ENCODE measurements around the gene KCNG1.

KCNG1 gene

DNA sequence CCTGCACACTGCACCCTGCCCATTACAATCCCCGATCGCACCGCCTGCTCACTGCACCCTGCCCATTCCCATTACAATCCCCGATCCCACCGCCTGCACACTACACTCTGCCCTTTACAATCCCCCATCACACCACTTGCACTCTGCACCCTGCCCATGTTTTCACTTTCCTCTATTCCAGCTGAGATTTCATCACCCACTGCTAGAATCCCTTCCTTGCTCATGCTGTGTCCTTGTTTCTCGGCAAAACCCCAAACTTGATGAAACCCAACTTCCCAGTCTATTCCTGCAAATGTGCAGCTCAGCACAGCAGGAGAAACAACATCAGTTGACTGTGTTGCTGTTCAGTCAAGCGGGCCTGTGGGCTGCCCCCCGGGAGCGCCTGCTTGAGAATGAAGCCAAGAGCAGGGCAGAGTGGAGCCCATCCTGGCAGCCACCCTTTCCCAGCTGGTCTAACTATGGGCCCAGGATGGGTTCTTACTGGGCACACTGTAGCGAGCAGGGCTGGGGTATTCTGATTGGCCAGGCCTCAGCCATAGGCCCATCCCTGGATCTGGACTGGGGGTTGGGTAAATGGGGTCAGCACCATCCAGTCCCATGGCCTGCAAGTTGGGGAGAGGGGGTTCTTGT, 47.1 kb downstream of the KCNG1 start:
- H3K27me3 Mint-ChIP-seq: peaks cover 25% of the 10 kb centered on the region
- H3K9me3 Mint-ChIP-seq: no peaks in the 10 kb centered on the region

DNA sequence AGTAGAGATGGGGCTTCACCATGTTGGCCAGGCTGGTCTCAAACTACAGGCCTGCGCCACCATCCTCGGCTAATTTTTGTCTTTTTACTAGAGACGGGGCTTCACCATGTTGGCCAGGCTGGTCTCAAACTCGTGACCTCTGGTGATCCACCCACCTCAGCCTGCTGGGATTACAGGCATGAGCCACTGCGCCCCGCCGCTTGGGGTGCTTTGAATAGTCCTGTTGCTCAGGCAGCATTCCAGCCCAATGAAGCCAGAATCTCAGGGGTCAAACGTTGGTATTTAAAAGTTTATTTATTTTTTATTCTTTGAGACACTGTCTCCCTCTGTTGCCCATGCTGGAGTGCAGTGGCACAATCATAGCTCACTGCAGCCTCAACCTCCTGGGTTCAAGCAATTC, 53.0 kb downstream of the KCNG1 start:
- no peak for DNase-seq
- H3K36me3 Mint-ChIP-seq (ENCODE audit: low read depth): no peaks in the 10 kb centered on the region

More for the DNA sequence above, 47.1 kb downstream of the KCNG1 start:
- Mint-ChIP-seq H3K36me3 (ENCODE audit: low read depth) (no peaks in the 10 kb centered on the region), H3K4me1 (ENCODE audit: low read depth) (peaks cover 17% of the 10 kb centered on the region), H3K4me3 (no peak overlapping the region), H3K27ac (no peak overlapping the region)
- DNase-seq: no peak

DNA sequence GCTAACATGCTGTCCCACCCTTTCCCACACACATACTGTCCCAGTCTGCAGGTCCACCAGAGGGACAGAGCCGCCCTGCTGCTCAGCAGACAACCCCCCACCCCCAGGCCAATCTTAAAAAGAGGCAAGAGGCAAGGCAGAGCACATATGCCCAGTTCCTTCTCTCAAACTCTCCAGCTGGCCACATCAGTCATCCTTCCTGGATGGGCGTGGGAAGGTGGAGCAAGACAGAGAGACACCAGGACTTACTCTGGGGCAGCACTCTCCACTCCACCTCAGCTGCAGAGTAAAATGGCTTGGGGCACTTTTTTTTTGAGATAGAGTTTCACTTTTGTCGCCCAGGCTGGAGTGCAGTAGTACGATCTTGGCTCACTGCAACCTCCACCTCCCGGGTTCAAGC, 53.5 kb downstream of the KCNG1 start:
- no peaks in the 10 kb centered on the region for H3K27me3 Mint-ChIP-seq
- H3K27ac Mint-ChIP-seq: no peak overlapping the region
- H3K36me3 Mint-ChIP-seq (ENCODE audit: low read depth): no peaks in the 10 kb centered on the region
- H3K4me1 Mint-ChIP-seq (ENCODE audit: low read depth): no peaks in the 10 kb centered on the region
- no peak for DNase-seq
- H3K4me3 Mint-ChIP-seq: no peak overlapping the region
- no peaks in the 10 kb centered on the region for H3K9me3 Mint-ChIP-seq

More for the DNA sequence above, 53.0 kb downstream of the KCNG1 start:
- no peak overlapping the region for H3K4me3 Mint-ChIP-seq
- no peaks in the 10 kb centered on the region for H3K4me1 Mint-ChIP-seq (ENCODE audit: low read depth)
- H3K27ac Mint-ChIP-seq: no peak overlapping the region
- no peaks in the 10 kb centered on the region for H3K9me3 Mint-ChIP-seq
- H3K27me3 Mint-ChIP-seq: no peaks in the 10 kb centered on the region

DNA sequence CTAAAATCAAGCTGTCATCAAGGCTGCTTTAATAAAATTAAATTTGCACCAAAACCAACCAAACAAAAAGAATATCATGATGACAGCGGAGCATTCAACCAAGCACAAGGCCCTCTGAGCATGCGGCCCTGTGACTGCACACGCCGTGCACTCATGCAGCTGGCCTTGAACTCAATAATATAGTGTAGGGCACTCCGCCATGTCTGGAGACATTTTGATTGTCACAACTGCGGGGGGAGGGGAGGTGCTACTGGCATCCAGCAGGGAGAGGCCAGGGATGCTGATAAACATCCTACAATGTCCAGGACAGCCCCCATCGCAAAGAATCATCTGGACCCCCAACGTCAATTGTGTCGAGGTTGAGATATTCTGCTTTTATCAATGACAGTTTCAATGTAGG, 54.6 kb downstream of the KCNG1 start:
- Mint-ChIP-seq H3K4me3 (no peak overlapping the region), H3K27me3 (no peaks in the 10 kb centered on the region), H3K4me1 (ENCODE audit: low read depth) (peaks cover 2% of the 10 kb centered on the region), H3K36me3 (ENCODE audit: low read depth) (peaks cover 4% of the 10 kb centered on the region), H3K9me3 (no peaks in the 10 kb centered on the region), H3K27ac (no peak overlapping the region)
- DNase-seq: no peak

DNA sequence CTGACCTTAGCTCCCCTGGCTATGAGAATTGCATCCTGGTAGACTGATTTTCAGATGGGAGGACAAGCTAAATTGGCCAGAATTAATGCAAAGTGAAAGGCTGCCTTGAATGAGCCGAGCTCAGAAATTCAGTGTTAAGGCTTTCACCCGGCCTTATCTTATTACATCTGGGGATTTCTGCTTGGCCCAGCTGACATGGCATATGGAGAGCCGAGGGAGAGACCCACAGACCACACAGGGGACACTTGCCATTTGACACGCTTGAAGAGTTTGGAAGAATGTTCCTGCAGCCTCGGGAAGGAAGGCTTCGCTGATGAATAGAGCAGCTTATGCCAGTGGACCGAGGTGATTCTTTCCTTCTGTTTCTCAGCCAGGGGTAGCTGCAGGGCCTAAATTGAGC, 55.3 kb downstream of the KCNG1 start:
- no peak for DNase-seq
- Mint-ChIP-seq H3K4me1 (ENCODE audit: low read depth) (peaks cover 6% of the 10 kb centered on the region), H3K4me3 (no peak overlapping the region)

DNA sequence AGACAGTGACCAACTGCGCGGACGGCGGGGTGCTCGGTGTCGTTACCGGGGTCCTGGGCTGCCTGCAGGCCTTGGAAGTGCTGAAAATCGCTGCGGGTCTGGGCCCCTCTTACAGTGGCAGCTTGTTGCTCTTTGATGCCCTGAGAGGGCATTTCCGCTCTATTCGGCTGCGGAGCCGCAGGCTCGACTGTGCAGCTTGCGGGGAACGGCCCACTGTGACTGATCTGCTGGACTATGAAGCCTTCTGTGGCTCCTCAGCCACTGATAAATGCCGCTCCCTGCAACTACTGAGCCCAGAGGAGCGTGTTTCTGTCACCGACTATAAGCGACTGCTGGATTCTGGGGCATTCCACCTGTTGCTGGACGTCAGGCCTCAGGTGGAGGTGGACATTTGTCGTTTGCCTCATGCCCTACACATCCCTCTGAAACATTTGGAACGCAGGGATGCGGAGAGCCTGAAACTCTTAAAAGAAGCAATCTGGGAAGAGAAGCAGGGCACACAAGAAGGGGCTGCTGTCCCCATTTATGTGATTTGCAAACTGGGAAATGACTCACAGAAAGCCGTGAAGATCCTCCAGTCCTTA, 63.3 kb downstream of the KCNG1 start:
- H3K27ac Mint-ChIP-seq: peak overlapping the region; percentile 100
- peak overlapping the region; percentile 93 for H3K4me3 Mint-ChIP-seq
- peaks cover 81% of the 10 kb centered on the region for H3K36me3 Mint-ChIP-seq (ENCODE audit: low read depth)
- H3K9me3 Mint-ChIP-seq: no peaks in the 10 kb centered on the region
- no peak for DNase-seq
- no peaks in the 10 kb centered on the region for H3K27me3 Mint-ChIP-seq
- H3K4me1 Mint-ChIP-seq (ENCODE audit: low read depth): peaks cover 61% of the 10 kb centered on the region

More for the DNA sequence above, 55.3 kb downstream of the KCNG1 start:
- H3K27ac Mint-ChIP-seq: peak overlapping the region; percentile 22
- no peaks in the 10 kb centered on the region for H3K27me3 Mint-ChIP-seq
- H3K36me3 Mint-ChIP-seq (ENCODE audit: low read depth): peaks cover 10% of the 10 kb centered on the region
- no peaks in the 10 kb centered on the region for H3K9me3 Mint-ChIP-seq

DNA sequence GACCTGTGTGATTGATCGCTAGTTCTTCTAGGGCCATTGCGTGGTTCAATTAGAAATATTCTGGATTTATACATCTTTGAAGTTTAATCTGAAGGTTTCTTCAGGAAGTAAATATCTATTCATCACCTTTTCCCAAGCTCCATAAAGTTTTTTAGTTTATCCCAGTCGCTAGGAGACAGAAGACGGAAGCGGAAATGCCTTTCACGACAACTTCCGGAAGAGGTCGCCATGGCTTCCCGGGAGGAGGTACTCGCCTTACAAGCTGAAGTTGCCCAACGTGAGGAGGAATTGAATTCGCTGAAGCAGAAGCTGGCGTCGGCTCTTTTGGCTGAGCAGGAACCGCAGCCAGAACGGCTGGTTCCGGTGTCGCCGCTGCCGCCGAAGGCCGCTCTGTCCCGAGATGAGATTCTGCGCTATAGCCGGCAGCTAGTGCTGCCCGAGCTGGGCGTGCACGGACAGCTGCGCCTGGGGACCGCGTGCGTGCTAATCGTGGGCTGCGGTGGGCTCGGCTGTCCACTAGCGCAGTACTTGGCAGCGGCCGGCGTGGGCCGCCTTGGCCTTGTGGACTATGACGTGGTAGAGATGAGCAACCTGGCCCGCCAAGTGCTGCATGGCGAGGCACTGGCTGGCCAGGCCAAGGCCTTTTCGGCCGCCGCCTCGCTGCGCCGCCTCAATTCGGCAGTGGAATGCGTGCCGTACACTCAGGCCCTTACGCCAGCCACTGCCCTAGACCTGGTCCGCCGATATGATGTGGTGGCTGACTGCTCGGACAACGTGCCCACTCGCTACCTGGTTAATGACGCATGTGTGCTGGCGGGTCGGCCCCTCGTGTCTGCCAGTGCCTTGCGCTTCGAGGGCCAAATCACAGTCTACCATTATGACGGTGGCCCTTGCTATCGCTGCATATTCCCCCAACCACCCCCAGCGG, 64.0 kb downstream of the KCNG1 start, which contains the start of gene MOCS3:
MOCS3 (plus strand) TSS at position 204 of the 928 bp plus-strand sequence; CDS start at position 229, 25 bp downstream.
- Mint-ChIP-seq H3K36me3 (ENCODE audit: low read depth) (peaks cover 86% of the 10 kb centered on the region), H3K27me3 (no peaks in the 10 kb centered on the region), H3K9me3 (no peaks in the 10 kb centered on the region), H3K4me3 (peak within 1 kb of the TSS; percentile 93), H3K4me1 (ENCODE audit: low read depth) (peaks cover 68% of the 10 kb centered on the region), H3K27ac (peak within 1 kb of the TSS; percentile 100)
- peak; percentile 82 for DNase-seq

DNA sequence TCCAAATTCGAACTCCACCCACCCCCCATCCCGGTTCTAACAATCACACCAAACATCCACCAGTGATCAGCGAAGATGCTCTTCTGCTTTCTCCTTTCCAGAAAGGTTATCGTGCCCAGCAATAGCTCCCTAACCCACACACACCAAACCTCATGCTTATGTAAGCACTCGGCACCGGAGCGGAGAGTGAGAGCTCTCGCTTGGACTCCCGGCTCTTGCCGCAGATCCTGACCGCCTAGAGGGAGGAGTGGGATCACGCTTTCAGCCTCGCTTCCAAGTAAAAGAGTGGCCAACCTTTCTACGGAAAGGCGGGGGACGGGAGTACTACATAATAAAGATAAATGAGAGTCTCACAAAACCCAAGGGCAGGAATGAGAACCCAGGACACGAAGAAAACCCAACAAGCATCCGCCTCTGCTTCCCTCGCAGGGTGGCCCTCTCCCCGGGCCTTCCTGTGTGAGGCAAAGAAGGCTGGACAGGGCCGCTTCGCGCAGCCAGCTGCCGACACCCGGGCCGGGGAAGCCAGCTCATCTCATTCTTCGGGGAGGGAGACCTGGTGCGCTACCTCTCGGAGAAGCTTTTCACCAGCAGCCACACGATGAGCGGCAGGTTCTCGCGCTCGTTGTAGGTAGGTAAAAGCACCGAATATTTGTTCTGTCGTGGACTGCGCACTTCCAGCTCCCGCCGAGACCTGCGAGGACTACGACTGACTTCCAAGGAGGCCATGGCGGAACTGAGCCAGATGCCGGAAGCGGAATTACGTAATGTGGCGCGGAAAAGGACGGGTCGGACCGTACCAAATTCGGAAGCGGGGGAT, 64.9 kb downstream of the KCNG1 start, which contains the start of gene DPM1:
DPM1 (minus strand) TSS at position 735 of the 817 bp plus-strand sequence; CDS start at position 726, 9 bp downstream.
- Mint-ChIP-seq H3K27me3 (no peaks in the 10 kb centered on the region), H3K4me3 (peak within 1 kb of the TSS; percentile 93), H3K9me3 (no peaks in the 10 kb centered on the region), H3K27ac (peak within 1 kb of the TSS; percentile 100), H3K36me3 (ENCODE audit: low read depth) (peaks cover 90% of the 10 kb centered on the region), H3K4me1 (ENCODE audit: low read depth) (peaks cover 73% of the 10 kb centered on the region)
- peak; percentile 89 for DNase-seq

DNA sequence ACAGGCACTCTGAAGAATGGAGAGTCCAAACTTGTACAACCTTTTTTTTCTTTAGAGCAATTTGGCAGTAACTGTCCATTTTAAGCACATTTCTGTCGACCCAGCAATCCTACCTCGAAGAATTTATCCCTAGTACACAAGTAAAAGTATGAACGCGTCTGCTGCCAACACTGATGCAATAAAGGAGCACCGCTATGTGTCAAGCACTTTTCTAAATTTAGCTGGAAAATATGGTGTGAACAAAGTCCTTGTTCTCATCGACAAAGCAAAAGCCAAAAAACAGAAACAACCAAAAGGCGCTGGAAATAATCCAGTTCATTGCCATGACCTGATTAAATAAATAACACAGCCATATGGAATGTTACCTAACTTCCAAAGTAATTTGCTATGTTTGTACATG, 65.6 kb downstream of the KCNG1 start:
- no peak for DNase-seq
- no peaks in the 10 kb centered on the region for H3K9me3 Mint-ChIP-seq
- H3K27ac Mint-ChIP-seq: peak overlapping the region; percentile 100
- H3K36me3 Mint-ChIP-seq (ENCODE audit: low read depth): peaks cover 92% of the 10 kb centered on the region
- no peaks in the 10 kb centered on the region for H3K27me3 Mint-ChIP-seq
- peaks cover 72% of the 10 kb centered on the region for H3K4me1 Mint-ChIP-seq (ENCODE audit: low read depth)
- H3K4me3 Mint-ChIP-seq: peak overlapping the region; percentile 93

DNA sequence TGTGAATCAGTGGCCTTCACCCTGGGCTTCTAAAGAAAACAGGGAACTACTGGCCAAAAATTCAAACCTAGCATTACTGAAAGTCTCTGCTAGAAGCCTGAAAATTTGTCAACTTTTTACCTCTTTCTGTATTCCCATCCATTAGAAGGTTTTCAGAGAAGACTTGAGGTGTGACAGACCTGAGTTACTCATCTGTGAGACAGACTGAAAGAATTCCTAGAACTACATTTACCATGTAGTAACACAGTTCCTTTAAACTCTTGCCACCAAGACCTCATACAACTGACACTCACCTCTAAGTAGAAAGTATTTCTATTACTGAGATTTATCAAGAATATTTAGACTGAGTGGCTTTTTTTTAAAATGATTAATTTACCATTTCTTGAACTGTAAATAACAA, 69.1 kb downstream of the KCNG1 start:
- Mint-ChIP-seq H3K4me1 (ENCODE audit: low read depth) (peaks cover 44% of the 10 kb centered on the region), H3K9me3 (no peaks in the 10 kb centered on the region), H3K4me3 (no peak overlapping the region)

More for the DNA sequence above, 69.1 kb downstream of the KCNG1 start:
- peaks cover 92% of the 10 kb centered on the region for H3K36me3 Mint-ChIP-seq (ENCODE audit: low read depth)
- H3K27me3 Mint-ChIP-seq: no peaks in the 10 kb centered on the region
- DNase-seq: no peak
- peak overlapping the region; percentile 78 for H3K27ac Mint-ChIP-seq

Measured in activated T-cell treated with anti-CD3 and anti-CD28 coated beads, Interleukin-2, amount 50 U/mL, for 24 hours (primary cell).